ENCODE measurements around the gene APIP. TPM values are rescaled to one million over a fixed set of nuclear protein-coding genes. Genes with fewer than 3 reads are reported as not detected.

APIP gene
- total RNA-seq, 1 donor from 2014 or later, result 23.3 TPM

GRCh38 chr11:34890089-34890488, 26.1 kb downstream of the APIP start:
- DNase-seq (ENCODE audit: low read depth, low spot score), result no peak

- no peak for DNase-seq (ENCODE audit: low read depth, low spot score)
Observed at GRCh38 chr11:34887260-34887659, 28.9 kb downstream of the APIP start.

GRCh38 chr11:34886609-34887008, 29.6 kb downstream of the APIP start:
- no peak for DNase-seq (ENCODE audit: low read depth, low spot score)

GRCh38 chr11:34881900-34882299, 34.3 kb downstream of the APIP start:
- DNase-seq (ENCODE audit: low read depth, low spot score), result no peak

- DNase-seq (ENCODE audit: low read depth, low spot score), result no peak
Observed at GRCh38 chr11:34877375-34877975, 38.7 kb downstream of the APIP start.

- no peak for DNase-seq (ENCODE audit: low read depth, low spot score)
Observed at GRCh38 chr11:34874202-34874601, 42.0 kb downstream of the APIP start.

- DNase-seq (ENCODE audit: low read depth, low spot score), result no peak
Observed at GRCh38 chr11:34870548-34871196, 45.5 kb downstream of the APIP start.

- DNase-seq (ENCODE audit: low read depth, low spot score), result no peak
Observed at GRCh38 chr11:34869425-34869824, 46.8 kb downstream of the APIP start.

GRCh38 chr11:34866375-34866774, 49.8 kb downstream of the APIP start:
- no peak for DNase-seq (ENCODE audit: low read depth, low spot score)

GRCh38 chr11:34865261-34865660, 50.9 kb downstream of the APIP start:
- DNase-seq (ENCODE audit: low read depth, low spot score), result no peak

GRCh38 chr11:34864424-34864823, 51.8 kb downstream of the APIP start:
- no peak for DNase-seq (ENCODE audit: low read depth, low spot score)

GRCh38 chr11:34863048-34863447, 53.1 kb downstream of the APIP start:
- no peak for DNase-seq (ENCODE audit: low read depth, low spot score)

- no peak for DNase-seq (ENCODE audit: low read depth, low spot score)
Observed at GRCh38 chr11:34860518-34860917, 55.7 kb downstream of the APIP start.

GRCh38 chr11:34860034-34860433, 56.1 kb downstream of the APIP start:
- DNase-seq (ENCODE audit: low read depth, low spot score), result no peak

- DNase-seq (ENCODE audit: low read depth, low spot score), result no peak
Observed at GRCh38 chr11:34859496-34859895, 56.7 kb downstream of the APIP start.

GRCh38 chr11:34857463-34857862, 58.7 kb downstream of the APIP start:
- DNase-seq (ENCODE audit: low read depth, low spot score), result no peak

GRCh38 chr11:34856251-34856650, 59.9 kb downstream of the APIP start:
- no peak for DNase-seq (ENCODE audit: low read depth, low spot score)

GRCh38 chr11:34855754-34856095, 60.5 kb downstream of the APIP start:
- no peak for DNase-seq (ENCODE audit: low read depth, low spot score)

GRCh38 chr11:34855021-34855753, 61.0 kb downstream of the APIP start:
- DNase-seq (ENCODE audit: low read depth, low spot score), result no peak

- no peak for DNase-seq (ENCODE audit: low read depth, low spot score)
Observed at GRCh38 chr11:34851916-34852315, 64.3 kb downstream of the APIP start.

- DNase-seq (ENCODE audit: low read depth, low spot score), result no peak
Observed at GRCh38 chr11:34850334-34850733, 65.8 kb downstream of the APIP start.

GRCh38 chr11:34846467-34846866, 69.7 kb downstream of the APIP start:
- no peak for DNase-seq (ENCODE audit: low read depth, low spot score)

Measured in pulmonary artery endothelial cell (primary cell).